Left renal cortex interstitium (tissue), 4 donors: ENCODE data around the gene KIF23. TPM values are rescaled to one million over a fixed set of nuclear protein-coding genes. Genes with fewer than 3 reads are reported as not detected.

Experiments used
- DNase-seq, 4 donors: peaks; one replicate each; pipeline ENCODE4 v3.0.0-alpha.2; 2013; ENCODE audit warnings: low read depth in 4 of 4, low spot score in 2 of 4, missing footprints in 1 of 4
- polyA plus RNA-seq, 4 donors: library from polyadenylated mRNA; unstranded; fragments of 120-200 nt; gene quantifications; one replicate each; pipeline ENCODE4 v1.2.1, GENCODE V29; 2013; ENCODE audit not compliant: insufficient read length in 4 of 4

Gene KIF23
- polyA plus RNA-seq, 4 donors, result 26.5 to 43.7 (median 37.9) TPM

- DNase-seq, result no peak
Observed at GRCh38 chr15:69393831-69394491, 20.2 kb upstream of the KIF23 start.

GRCh38 chr15:69394556-69395282 is 19.4 kb upstream of the KIF23 start:
- DNase-seq, result peak in 3 of 4 donors; percentile 42 to 77 (median 50)

- no peak for DNase-seq
Observed at GRCh38 chr15:69395460-69395859, 18.7 kb upstream of the KIF23 start.

- no peak for DNase-seq
Observed at GRCh38 chr15:69395991-69396390, 18.2 kb upstream of the KIF23 start.

GRCh38 chr15:69398491-69398891 is 15.7 kb upstream of the KIF23 start:
- no peak for DNase-seq

DNA sequence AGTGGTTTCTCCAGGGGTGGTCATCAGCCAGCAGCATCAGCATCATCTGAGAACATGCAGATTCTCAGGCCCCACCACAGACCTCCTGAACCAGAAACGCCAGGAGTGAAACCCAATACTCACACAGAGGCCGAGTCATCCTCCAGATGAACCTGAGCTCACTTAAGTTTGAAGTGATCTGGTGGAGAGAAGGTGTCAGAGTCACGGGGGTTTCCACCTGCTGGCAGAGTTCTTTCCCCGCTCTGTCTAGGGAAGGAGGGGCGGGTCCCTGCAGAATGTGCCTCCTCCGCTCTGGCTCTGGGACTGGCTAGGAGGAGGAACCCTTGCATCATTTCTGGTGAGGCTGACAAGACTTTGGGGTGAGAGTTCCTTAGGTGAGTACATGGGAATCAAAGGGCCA is 13.3 kb upstream of the KIF23 start:
- DNase-seq, result no peak

DNA sequence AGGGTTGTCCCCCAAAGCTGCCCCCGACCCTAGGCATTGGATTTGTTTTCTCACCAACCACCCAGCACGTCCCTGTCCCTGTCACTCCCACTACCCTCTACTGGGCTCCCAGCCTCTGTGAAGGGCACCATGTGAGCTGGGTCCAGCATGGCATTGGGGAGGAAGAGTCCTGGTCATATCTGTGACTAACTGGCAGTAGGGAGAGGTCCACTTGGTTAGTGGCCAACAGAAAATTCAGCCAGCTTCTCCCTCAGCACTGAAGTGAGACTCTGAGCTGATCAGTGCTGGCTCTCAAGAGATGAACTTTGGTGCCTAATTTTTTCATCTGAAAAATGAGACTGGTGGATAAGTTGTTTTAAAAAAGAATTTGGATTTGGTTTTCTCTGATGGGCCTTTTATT is 11.3 kb upstream of the KIF23 start:
- no peak for DNase-seq

DNA sequence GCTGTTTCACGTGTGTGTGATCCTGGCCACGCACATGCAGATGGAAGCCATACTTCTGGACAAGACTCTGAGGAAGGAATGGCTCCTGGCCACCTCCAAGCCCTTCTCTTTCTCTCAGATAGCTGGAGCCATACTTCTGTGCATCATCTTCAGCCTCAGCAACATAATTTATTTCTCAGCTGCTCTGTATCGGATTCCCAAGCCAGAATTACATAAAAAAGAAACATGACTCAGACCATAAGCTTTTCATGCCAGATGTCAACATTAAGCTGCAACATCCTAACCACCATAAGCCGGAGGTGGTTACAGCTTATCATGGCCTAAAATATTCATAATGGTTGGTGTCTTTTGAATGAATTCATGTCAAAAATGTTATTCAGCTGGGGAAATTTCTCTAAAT is 10.6 kb upstream of the KIF23 start:
- DNase-seq, result no peak

- no peak for DNase-seq
Observed at GRCh38 chr15:69405110-69405509, 9.0 kb upstream of the KIF23 start.

DNA sequence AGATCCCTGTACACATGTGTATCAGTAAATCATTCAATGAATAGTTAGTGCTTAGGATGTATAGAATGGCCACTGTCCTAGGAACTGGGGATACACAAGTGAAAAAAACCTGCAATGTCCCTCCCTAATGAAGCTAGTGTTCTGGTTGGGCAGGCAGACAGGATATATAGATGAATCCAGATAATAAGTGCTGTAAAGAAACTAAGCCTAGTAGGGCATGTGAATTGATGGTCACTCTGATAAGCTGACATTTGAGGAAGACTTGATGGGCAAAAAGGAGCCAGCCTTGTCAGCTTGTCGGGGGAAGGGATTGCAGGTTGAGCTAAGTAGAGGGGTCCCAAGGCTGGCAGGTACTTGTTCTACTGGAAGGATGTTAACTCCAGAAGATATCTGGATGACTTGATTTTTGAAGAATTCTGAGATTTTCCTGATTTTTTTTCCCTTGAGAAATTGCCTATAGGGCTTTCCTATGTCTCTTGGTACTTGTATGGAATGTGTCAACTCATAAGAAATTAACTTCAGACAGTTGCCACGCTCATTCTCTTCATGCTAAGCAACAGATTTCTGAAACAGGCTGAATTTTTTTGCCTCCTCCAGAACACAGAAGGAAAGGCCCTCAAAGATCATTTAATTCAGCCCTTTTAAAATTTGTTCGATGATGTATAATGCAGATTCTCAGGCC is 6.3 kb upstream of the KIF23 start:
- DNase-seq, result no peak

DNA sequence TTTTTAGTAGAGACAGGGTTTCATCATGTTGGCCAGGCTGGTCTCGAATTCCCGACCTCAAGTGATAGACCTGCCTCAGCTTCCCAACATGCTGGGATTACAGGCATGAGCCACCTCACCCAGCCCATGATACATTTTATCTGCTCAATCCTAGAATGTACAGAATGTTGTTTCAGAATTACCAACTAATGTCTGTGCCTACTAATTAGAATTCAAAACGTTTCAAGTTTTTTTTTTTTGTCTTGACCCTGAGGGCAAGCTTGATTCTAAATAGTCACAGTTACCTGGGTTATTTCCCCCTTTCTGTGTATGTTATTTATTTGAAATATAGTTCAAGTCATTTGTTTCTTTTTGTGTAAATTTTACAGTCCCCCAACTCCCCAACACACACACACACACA is 5.3 kb upstream of the KIF23 start:
- DNase-seq, result no peak

DNA sequence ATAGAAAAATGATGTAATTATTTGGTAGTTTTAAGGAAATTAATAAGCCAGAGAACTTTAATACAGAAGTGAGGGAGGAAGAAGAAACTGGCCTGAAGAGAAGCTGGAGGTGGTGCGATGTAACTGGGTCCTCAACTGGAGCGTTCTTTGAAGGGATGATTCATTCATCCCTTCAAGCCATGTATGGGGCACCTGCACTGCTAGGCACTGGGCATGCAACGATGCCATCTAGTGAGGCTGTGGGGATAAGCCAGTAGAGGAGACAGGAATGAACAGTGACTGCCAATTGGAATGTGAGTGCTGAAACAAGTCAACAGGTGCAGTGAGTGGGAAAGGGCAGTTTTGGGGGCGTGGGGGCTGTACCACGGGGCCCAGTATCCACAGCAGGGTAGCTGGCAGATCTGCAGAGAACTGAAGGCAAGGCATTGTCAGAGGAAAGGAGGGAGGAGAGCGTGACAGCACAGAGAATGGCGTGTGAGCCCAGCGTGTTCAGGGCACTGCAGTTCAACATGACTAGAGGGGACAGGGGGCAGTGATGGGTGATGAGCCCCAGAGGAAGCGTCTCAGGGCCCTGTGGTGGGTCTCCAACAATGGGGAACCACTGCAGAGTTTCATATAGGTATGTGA is 3.8 kb upstream of the KIF23 start:
- DNase-seq, result no peak

GRCh38 chr15:69412274-69412673 is 1.9 kb upstream of the KIF23 start:
- DNase-seq, result no peak

GRCh38 chr15:69412701-69413100 is 1.4 kb upstream of the KIF23 start:
- DNase-seq, result no peak

DNA sequence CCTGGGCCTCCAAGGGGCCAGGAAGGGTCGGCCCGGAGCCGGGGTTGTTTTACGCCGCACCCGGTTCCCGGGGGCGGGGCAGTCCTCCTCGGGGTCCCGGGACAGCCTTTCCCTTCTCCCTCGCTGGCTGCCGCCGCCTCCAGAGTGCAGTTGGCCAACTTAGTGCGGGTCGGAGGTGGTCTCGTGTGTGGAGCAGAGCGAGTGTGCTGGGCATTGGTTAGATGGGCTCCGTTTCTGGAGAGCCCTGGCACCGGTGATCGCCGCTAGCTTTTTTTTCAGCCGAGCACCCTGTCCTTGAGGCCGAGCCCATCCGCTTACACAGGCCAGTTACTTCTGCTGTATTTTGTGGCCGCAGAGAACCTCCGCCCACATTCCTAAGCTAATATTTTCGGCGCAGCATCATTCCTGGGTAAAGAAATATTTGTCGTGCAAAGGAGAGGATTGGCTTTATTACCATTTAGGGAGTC is 585 bp downstream of the KIF23 start:
- peak in 2 of 4 donors; percentile 27 to 32 for DNase-seq

GRCh38 chr15:69415381-69415780 is 1.2 kb downstream of the KIF23 start:
- DNase-seq, result no peak

GRCh38 chr15:69417581-69417980 is 3.4 kb downstream of the KIF23 start:
- DNase-seq, result no peak

GRCh38 chr15:69421498-69421897 is 7.3 kb downstream of the KIF23 start:
- DNase-seq, result no peak

- no peak for DNase-seq
Observed at GRCh38 chr15:69422336-69422895, 8.3 kb downstream of the KIF23 start.

- DNase-seq, result no peak
Observed at GRCh38 chr15:69424001-69424400, 9.9 kb downstream of the KIF23 start.
